HG02610 (cell line): ENCODE measurements around the gene HOXD13.

ENCODE experiments used
- ATAC-seq: cut with Tn5 transposase; IDR thresholded peaks from one replicate; pipeline ENCODE4 v1.9.1; 2021; ENCODE audit warnings: mild to moderate bottlenecking, moderate library complexity; ENCODE audit not compliant: unreplicated experiment

The HOXD13 gene

DNA sequence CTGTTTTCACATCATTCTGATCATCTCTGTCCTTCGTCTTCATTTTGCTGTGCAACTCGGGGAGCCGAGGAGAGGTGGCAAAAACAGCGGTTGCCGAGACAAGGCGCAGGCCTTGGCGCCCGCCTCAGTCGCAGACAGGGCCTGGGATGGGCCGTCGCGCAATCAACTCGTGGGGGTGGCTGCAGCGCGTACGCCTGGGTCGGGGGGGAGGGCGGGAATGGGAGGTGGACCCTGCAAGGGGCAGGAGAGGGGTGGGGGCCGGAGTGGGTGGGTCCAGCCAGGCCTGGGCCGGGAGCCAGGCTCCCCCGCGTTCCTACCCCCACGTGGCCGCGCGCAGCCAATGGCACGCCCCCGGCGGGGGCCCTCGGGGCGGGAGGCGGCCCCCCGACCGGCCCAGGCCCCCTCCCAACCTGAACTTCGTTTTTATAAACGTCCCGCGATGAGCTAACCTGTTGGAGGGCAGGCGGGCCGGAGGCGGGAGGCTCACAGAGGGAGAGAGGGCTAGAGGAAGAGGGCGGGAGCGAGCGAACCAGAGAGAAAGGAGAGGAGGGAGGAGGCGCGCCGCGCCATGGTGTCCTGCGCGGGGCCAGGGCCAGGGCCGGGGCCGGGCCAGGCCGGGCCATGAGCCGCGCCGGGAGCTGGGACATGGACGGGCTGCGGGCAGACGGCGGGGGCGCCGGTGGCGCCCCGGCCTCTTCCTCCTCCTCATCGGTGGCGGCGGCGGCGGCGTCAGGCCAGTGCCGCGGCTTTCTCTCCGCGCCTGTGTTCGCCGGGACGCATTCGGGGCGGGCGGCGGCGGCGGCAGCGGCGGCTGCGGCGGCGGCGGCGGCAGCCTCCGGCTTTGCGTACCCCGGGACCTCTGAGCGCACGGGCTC, at the start of gene HOXD13:
Gene HOXD13 (plus strand): TSS at position 452 of the 875 bp plus-strand sequence. CDS start 170 bp downstream, at position 622.
- no peak for ATAC-seq

DNA sequence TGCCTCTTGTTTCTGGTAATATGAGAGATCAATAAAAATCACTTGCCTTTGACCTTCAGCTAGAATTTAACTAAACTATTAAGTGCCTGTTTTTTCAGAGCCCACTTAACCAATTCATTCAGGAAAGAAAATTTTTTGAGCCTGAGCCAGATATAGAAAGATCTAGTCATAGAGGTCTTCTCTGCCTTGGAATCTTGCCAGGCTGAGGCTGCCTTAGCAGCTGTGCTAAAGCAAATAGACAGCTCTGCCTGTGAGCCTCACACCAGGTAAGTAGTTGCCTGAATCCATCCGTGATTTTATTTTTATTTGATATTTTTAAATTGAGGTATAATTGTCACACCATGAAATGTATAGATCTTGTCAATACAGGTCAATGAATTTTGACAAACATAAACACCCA, 36.1 kb upstream of the HOXD13 start:
- no peak for ATAC-seq

DNA sequence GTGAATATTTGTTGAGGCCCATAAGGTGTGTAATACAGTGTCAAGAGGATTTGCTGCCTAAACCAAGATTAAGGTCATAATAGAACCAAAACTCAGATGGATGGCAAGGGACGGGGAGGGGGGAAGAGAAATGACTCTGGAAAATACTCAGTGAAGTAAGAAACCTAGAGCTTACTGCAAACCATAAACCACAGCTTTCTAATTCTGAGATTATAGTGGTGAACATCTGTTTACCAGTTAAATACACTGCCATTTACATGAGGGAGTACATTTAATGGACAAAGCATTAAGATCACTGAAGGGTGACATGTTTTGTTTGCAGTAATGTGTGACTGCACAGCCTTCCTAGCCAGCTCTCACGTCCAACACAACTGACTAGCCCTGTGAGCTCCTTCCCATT, 28.6 kb upstream of the HOXD13 start:
- ATAC-seq = peak; percentile 78

DNA sequence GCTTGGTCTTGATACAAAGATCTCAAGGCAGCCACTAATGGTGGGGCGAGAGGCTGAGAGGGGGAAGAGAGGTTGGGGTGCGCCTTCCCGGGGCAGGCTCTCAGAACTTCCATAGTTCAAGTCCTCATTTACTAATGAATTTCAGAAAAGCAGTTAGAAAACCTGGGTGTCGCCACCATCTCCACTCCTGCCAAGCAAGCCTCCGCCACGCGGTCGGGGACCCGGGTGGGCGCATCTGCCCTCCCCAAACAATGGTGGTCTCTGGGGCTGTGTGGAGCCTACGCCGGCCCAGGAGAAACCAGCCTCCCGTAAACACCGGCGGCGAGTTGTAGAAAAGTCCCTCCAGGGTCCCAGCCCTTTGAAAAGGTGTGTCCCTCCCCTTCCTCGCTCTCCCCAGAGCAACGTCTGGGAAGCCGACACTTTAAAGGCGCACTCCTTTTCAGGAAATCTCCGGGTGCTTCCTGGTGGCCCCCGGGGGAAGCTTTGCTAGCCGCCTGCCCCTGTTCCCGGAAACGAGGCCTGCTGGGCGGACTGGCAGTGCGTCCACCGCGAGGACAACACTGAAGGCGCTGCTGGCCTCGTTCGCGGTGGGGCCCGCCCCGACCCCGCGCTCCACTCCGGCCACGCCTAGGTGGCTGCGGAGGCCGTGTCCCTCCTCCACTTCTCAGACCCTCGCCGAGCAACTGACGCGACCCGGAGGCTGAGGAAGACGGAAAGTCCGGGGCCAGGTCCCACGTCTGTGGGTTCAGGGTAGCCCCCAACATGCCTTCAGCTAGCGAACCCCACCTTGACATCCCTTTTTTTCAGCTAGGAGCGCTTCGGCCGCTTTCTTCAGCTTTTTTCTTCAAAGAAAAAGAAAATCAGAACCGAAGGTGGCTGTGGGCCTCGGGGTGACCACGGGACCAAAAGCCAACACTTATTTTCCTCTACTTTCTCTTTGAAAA, 25.6 kb upstream of the HOXD13 start:
- no peak for ATAC-seq

DNA sequence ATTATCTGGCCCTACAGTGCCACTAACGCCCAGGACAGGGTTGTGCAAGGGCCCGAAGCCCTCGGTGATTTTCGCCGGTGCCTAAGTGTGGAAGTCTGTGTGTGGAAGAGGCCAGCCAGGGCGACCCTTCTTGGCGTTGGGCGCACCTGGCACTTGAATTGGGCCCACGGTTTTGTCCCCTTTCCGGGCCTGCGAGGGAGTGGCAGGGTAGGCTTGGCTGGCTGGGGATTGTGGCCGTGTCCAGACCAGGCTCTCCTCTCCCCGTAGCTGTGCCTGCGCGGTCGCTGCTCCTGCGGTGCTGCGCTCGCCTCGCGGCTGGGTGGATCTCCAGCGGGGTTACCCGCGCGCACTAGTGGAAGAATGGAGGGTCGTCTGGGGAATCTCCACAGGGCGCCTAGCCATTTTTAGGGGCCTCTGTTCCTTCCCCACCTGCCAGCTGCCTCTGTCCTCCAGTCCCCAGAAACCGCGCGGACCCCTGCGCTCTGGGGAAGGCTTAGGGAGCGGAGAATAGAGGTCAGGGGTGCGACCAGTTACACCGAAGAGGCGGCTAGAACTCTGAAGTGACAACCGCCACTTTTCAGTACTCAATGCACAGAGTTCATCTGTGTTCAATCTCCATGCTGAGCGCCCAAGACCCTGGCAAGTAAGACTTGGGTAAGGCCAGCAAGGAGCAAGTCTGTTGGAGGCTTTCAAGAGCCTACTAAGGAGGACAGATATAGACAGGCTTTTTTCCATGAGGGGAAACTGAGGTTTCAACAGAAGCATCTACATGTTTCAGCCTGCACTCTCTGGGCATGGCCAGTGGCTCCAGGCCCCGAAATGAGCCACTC, 24.7 kb upstream of the HOXD13 start:
- no peak for ATAC-seq

DNA sequence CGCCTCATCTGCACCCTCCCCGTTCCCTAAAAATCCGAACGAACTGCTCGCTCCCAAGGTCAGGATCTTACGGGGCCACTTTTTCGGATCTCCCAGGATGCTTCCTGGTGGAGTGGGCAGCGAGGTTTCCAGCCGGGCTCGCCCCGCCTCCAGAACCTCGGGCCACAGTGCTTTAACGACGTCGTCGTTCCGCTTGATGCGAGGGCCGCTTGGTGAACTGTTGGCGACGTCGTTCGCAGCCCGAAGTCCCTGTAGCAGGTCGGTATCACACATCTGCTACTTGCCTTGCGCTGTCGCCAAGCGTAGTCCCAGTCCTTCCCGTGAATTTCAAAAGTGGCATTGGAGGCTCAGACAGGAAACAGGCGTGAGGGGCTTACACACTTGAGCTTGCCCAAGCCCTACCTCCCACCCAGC, 24.1 kb upstream of the HOXD13 start:
- no peak for ATAC-seq

DNA sequence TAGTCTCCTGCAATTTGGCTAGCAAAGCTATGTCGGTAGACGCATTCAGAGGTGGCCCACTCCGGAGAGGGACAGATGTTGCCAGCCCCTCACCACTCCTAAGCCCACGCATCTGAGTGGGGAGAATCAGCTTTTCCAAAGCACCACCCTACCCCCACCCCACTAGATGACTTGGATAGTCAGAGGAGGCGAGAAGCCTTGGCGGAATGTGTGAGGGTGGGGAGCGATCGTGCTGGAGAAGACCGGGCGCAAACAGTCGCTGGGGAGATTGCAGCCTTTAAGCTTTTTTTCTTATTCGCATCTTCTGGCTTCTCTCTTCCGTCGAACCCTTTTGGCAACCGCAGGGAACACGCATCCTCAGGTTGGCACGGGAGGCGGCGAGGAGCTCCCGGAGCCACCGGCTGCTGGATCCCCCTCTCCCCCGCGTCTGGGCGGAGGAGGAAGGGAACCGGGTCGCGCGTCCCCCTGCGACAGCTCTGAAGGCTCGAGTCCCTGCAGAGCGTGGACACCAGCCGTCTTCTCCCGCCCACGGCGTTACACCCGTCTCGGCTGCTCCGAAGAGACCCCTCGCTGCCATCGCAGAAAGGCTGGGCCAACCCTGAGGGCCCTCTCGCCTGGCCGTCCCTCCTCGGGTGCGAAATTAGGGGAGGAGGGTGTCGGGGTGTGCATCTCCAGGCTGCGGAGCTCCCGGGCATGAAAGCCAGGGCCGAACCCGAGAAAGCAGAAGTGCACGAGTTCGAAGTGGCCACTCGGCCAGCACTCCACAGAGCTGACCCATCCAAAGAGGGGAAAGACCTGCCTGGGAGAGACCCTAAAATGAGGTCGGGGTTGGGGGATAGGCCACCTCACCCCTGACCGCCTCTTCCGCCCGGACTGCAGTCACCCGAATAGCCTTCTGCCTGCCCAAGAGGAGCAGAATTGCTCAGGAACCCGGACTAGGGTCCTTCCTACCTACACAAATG, 20.9 kb upstream of the HOXD13 start:
- ATAC-seq = no peak

DNA sequence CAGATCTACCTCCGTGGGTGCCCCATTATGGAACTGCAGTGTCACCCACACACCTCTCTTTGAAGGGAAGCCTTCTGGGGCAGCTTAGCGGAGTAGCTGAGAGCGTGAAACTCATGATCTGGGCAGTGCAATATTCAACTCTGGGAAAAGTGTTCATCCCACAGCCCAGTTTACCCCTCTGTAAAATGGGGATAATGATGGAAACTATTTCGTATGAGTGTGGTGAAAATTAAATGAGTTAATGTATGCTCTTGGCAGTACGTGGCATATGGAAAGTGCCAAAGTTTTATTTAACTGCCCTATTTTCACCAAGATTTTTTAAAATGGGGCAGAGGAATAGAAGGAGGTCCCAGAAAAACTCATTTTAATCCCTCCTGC, 20.2 kb upstream of the HOXD13 start:
- no peak for ATAC-seq

DNA sequence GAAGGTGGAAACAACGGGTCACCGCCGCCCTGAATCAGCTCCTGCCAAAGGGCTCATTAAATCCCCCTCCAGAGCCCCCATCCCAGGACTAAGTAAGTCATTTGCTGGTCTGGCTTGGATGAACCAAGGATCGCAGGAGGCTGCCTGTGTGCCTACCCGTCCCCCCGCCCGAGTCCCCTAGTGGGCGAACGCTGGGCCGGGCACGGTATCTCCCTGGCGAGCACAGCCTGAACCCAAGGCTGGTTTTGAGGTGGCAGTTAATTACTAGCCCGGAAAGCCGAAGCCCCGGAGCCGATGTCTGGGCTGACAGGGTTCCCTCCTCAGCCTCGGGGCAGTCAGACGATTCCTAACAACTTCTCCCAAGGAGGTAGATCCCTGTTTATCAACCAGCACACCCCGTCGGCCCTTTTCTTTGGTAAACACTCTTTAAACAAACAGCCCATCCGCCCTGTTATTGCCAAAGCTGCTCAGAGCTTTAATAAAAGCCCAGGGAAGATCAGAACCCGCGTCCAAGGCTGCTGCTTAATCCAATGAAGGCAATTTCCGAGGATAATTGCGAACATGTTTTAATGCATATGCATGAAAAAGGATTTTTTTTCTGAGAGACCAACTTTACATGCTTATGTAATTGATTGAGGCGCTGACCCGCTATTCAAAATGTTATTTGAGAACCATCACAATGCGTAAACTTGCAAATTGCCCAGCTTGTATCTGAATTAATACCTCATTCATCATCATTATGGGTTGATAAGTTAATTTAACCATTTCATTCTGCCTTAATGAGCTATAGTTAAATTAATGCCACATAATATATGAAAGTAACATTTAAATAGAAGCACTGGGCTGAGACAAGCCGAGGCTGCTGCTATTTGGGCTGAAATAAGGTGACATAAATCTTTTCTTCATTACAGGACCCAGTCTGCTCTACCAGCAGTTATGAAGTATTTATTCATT, 19.3 kb upstream of the HOXD13 start:
- ATAC-seq = no peak

DNA sequence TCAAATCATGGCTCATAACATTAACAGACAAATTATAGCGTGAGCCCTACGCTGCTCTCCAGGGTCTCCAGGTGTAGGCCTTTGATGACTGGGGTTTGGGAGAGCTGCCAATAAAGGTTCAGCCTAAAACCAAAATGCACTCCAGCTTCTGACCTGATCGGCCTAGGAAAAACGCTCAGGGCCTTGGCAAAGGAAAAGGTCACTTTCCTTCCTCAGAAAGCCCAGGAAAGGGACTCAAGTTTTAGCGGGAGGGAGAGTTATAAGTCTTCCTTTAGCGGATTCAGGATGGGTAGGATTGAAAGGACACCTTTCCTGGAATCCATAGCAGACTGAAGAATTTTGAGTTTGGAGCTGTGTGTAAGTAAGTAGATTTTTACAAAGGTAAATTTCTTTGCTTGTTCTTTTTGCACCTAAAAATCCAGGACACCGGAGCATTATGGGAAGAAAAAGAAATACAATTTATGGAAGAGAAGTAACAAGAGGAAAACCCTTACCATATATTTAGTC, 17.5 kb upstream of the HOXD13 start:
- ATAC-seq = no peak

DNA sequence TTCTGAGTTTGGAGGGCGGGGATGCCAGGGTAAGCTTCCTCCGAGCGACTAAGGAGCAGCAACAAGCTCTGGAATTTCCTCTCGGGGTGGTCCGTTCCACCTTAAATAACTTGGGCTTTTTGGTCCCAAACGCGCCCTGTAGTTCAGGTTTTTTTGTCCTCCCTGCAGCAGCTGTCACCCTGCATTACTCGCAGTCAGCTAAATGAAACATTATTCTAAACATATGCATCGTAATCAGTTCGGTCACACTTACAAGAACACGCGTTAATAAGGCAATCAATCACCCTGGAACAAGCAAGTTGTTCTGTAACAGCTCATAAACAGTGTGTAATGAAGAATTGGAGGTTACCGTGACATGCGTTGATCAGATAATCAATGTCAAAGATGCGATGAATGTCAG, 17.0 kb upstream of the HOXD13 start:
- ATAC-seq = no peak

DNA sequence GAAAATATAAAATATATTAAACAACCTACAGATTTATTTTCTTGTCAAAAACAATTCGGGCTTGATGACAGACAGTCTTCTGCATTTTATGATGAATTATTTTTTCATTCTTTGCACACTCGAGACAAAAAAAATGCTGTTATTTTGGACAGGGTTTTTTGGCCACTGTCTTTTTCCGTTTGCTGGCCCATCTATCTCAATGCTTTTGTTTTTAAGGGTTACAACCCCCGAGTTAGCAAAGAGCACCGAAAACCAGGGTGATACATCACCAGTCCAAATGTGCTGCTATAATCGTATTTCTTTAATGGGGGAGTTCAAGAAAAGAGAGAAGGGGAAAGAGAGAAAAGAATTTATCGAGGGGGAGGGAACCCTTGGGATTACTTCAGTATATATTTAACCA, 16.5 kb upstream of the HOXD13 start:
- no peak for ATAC-seq

DNA sequence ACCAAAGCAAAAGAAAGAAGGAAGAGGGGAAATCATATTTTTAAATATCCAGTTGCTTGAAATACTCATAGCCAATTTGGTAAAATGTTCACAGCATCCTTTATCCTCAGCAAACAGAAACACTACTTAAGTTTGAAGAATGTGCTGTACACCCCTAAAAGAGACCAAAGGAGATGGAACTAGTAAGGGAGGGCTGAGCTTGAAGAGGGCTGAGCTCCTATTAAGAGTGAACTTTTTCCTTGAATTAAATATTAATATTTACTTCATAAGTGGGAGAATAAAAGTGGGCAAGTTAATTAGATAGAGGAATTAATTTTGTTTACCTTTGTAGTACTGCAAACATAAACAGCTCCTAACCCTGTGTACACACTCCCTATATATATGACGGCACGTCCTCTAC, 15.7 kb upstream of the HOXD13 start:
- no peak for ATAC-seq

DNA sequence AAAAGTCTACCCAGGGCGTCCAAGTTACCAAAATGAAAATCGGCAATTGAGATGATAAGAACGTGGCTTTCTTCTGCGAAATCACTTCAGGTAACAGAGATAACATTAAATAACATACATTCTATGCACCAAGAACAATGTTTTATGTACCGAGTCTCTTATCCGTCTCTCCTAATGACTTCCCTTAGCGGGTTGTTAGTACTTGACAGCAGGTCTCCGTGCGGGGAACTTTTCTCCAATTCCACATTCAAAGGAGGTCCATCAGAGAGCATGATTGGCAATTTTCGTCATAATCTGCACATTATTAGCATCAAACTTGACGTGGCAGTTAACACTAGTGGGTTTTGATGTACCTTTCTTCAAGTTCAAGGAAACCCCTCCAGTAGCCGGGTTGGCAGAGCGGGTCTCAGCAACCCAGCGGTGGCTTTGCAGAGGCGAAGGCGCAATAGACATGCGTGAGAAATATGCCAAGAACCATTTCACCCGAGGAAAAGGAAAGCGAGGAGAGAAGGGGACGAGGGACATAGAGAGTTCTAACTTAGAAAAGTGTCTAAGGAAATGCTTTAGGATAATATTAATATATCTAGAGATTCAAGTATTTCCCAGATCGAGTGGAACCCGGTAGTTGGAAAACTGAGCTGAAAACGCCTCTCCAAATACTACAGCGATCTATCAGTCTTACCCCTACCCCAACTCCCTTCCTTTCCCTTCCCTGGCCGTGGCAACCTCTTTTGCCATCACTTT, 13.8 kb upstream of the HOXD13 start:
- ATAC-seq = no peak

DNA sequence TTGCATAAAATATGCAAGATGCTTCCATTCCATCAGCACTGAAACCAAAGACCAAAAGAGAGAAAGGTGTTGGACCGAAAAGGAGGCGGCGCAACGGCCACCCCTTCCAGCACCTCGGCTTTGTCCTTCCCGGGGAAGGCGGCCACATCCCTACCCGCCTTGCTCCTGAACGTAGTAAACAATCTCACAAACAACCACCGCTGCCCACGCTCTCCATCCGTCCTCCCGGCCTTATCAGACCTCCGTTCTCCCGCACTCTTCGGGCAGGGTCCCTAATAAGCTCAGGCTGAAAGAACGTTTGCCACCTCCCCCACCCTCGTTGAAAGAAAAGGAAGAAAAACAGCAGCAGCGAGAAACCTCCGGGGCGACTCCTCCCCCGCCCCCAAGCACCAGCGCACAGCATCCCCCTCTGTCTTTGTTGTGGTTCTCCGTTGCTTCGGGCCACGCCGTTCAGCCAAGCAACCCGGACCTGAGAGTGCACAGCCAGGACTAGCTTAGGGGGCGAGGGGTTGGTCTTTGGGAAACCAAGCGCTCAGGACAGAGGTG, 13.2 kb upstream of the HOXD13 start:
- no peak for ATAC-seq

DNA sequence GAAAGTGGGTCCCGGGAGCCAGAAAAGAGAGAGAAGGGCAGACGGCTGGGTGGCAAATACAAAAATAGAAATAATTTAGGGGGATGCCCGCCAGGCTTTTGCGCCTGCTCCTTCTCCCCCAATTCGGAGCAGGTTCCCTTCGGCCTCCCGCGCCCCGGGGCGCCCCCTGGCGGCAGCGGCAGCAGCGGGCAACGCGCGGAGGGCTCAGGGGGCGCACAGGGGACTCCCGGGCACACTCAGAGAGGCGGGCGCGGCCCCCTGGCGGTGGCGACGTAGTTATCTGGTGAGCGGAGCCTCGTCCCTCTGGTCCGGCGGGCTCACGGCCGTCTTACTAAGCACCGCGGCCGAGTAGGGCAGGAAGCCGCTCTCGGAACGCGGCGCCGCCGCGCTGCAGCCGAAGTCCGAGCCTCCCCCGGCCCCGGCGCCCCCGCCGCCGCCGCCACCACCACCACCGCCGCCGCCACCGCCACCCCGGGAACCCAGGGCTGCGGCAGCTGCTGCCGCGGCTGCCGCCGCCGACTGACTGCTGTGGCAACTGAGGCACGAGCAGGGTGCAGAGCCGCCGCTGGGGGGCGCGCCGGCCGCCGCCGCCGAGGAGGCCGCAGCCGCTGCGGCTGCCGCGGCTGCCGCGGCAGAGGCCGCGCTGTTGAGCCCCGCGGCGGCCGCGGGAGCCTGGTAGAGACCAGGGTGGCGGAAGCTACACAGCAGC, 12.5 kb upstream of the HOXD13 start:
- ATAC-seq = no peak
